ENCODE data around the gene ZNRD2.

Gene ZNRD2

GRCh38 chr11:65547446-65548125, 22.7 kb upstream of the ZNRD2 start:
- TF ChIP-seq CREB1 (IDR thresholded peaks at IDR 0.05; ENCODE audit: low read depth) (no peak), REST (IDR thresholded peaks at IDR 0.05; ENCODE audit: low read depth) (no peak), TCF12 (IDR thresholded peaks at IDR 0.05; ENCODE audit: low read depth) (no peak), EGR1 (IDR thresholded peaks at IDR 0.05) (no peak), FOXM1 (IDR thresholded peaks at IDR 0.05; ENCODE audit: borderline replicate concordance, low read depth) (no peak), TAF1 (IDR thresholded peaks at IDR 0.05; ENCODE audit: low read depth) (no peak), NFIC (IDR thresholded peaks at IDR 0.05) (no peak), RAD21 (IDR thresholded peaks at IDR 0.05; ENCODE audit: low read depth) (no peak), TEAD4 (IDR thresholded peaks at IDR 0.05) (no peak), EP300 (IDR thresholded peaks at IDR 0.05; ENCODE audit: borderline replicate concordance) (no peak), CEBPB (IDR thresholded peaks at IDR 0.05) (no peak), USF1 (IDR thresholded peaks at IDR 0.05) (no peak), YY1 (IDR thresholded peaks at IDR 0.05; ENCODE audit: low read depth) (no peak)

- TF ChIP-seq CEBPB (IDR thresholded peaks at IDR 0.05) (no peak), ZBTB7A (IDR thresholded peaks at IDR 0.05; ENCODE audit: low read depth) (no peak)
These were observed 21.9 kb upstream of the ZNRD2 start for GRCh38 chr11:65548395-65548794.

- TF ChIP-seq RAD21 (IDR thresholded peaks at IDR 0.05; ENCODE audit: low read depth) (no peak), YY1 (IDR thresholded peaks at IDR 0.05; ENCODE audit: low read depth) (no peak), REST (IDR thresholded peaks at IDR 0.05; ENCODE audit: low read depth) (no peak), TEAD4 (IDR thresholded peaks at IDR 0.05) (no peak)
These were observed 21.2 kb upstream of the ZNRD2 start for GRCh38 chr11:65549096-65549495.

GRCh38 chr11:65551572-65552387, 18.5 kb upstream of the ZNRD2 start:
- TF ChIP-seq NFIC (IDR thresholded peaks at IDR 0.05) (no peak), RAD21 (IDR thresholded peaks at IDR 0.05; ENCODE audit: low read depth) (peak; percentile 58), TEAD4 (IDR thresholded peaks at IDR 0.05) (no peak), USF1 (IDR thresholded peaks at IDR 0.05) (no peak), TAF1 (IDR thresholded peaks at IDR 0.05; ENCODE audit: low read depth) (no peak), TCF12 (IDR thresholded peaks at IDR 0.05; ENCODE audit: low read depth) (no peak)

- TF ChIP-seq EP300 (IDR thresholded peaks at IDR 0.05; ENCODE audit: borderline replicate concordance): no peak
- TF ChIP-seq USF1 (IDR thresholded peaks at IDR 0.05): peak; percentile 56; the same call in 1 of the 2 replicates
These were observed 17.8 kb upstream of the ZNRD2 start for GRCh38 chr11:65552388-65552951.

- TF ChIP-seq RAD21 (IDR thresholded peaks at IDR 0.05; ENCODE audit: low read depth): no peak
- no peak for TF ChIP-seq TAF1 (IDR thresholded peaks at IDR 0.05; ENCODE audit: low read depth)
- TF ChIP-seq EGR1 (IDR thresholded peaks at IDR 0.05): no peak
- TF ChIP-seq EP300 (IDR thresholded peaks at IDR 0.05; ENCODE audit: borderline replicate concordance): no peak
- TF ChIP-seq CREB1 (IDR thresholded peaks at IDR 0.05; ENCODE audit: low read depth): no peak
- TF ChIP-seq TCF12 (IDR thresholded peaks at IDR 0.05; ENCODE audit: low read depth): no peak
- TF ChIP-seq MAX (IDR thresholded peaks at IDR 0.05): no peak
- no peak for TF ChIP-seq CEBPB (IDR thresholded peaks at IDR 0.05)
- TF ChIP-seq ZBTB7A (IDR thresholded peaks at IDR 0.05; ENCODE audit: low read depth): no peak
- TF ChIP-seq USF1 (IDR thresholded peaks at IDR 0.05): no peak
- no peak for TF ChIP-seq FOXM1 (IDR thresholded peaks at IDR 0.05; ENCODE audit: borderline replicate concordance, low read depth)
- no peak for TF ChIP-seq REST (IDR thresholded peaks at IDR 0.05; ENCODE audit: low read depth)
- TF ChIP-seq NFIC (IDR thresholded peaks at IDR 0.05): no peak
- no peak for TF ChIP-seq YY1 (IDR thresholded peaks at IDR 0.05; ENCODE audit: low read depth)
- TF ChIP-seq TEAD4 (IDR thresholded peaks at IDR 0.05): no peak
These were observed 16.8 kb upstream of the ZNRD2 start for GRCh38 chr11:65553301-65554001.
